IMR-90 (cell line): Measurements from ENCODE around the gene CHSY3.

ENCODE experiments used
- BHLHE40 ChIP-seq: fragments of 150-350 bp; IDR thresholded peaks from 2 replicates; pipeline ENCODE4 v1.6.1; 2016; ENCODE audit warnings: mild to moderate bottlenecking, low read depth, low read length
- CEBPB ChIP-seq: IDR thresholded peaks from 2 replicates; pipeline ENCODE4 v1.6.1; 2012; ENCODE audit warnings: low read depth, low read length, improper control_type of control experiment
- CTCF ChIP-seq: conservative IDR thresholded peaks from 2 replicates; pipeline ENCODE4 v1.5.1; 2012; ENCODE audit warnings: mild to moderate bottlenecking, low read depth, low read length, improper control_type of control experiment
- ELK1 ChIP-seq: fragments of 150-350 bp; IDR thresholded peaks from 2 replicates; pipeline ENCODE4 v1.6.1; 2016; ENCODE audit warnings: low read depth, mild to moderate bottlenecking, low read length, moderate library complexity, borderline replicate concordance
- POLR2A ChIP-seq: IDR thresholded peaks from 2 replicates; pipeline ENCODE4 v1.6.1; 2012; ENCODE audit warnings: mild to moderate bottlenecking, low read depth, low read length
- USF2 ChIP-seq: fragments of 150-350 bp; IDR thresholded peaks from 2 replicates; pipeline ENCODE4 v1.6.1; 2017; ENCODE audit warnings: mild to moderate bottlenecking, antibody characterized with exemption, low read length, low read depth

- TF ChIP-seq POLR2A (no peak), CTCF (no peak), USF2 (no peak), CEBPB (no peak), BHLHE40 (no peak), ELK1 (no peak)
These were observed 163.1 kb downstream of the CHSY3 start for GRCh38 chr5:130067364-130067763.
